Endometrial microvascular endothelial cells (primary cell): Measurements from ENCODE around the gene MCM5. TPM values are rescaled to one million over a fixed set of nuclear protein-coding genes. Genes with fewer than 3 reads are reported as not detected.

Experiments used
- in situ Hi-C: cut with HindIII; loops from 2 replicates; pipeline ENCODE4 v1.10.0; 2017; ENCODE audit warnings: low sequenced_read_pairs, low pct_unique_long_range_greater_than_20kb; ENCODE audit errors: inconsistent ontology term
- total RNA-seq: library from RNA; depleted of rRNA; stranded (reverse); fragments of >200 nt; gene quantifications from one replicate; pipeline ENCODE4 v1.2.3, GENCODE V29; 2015; ENCODE audit errors: inconsistent ontology term

Gene MCM5
- total RNA-seq, 1 donor from 2014 or later, result 188 TPM

DNA sequence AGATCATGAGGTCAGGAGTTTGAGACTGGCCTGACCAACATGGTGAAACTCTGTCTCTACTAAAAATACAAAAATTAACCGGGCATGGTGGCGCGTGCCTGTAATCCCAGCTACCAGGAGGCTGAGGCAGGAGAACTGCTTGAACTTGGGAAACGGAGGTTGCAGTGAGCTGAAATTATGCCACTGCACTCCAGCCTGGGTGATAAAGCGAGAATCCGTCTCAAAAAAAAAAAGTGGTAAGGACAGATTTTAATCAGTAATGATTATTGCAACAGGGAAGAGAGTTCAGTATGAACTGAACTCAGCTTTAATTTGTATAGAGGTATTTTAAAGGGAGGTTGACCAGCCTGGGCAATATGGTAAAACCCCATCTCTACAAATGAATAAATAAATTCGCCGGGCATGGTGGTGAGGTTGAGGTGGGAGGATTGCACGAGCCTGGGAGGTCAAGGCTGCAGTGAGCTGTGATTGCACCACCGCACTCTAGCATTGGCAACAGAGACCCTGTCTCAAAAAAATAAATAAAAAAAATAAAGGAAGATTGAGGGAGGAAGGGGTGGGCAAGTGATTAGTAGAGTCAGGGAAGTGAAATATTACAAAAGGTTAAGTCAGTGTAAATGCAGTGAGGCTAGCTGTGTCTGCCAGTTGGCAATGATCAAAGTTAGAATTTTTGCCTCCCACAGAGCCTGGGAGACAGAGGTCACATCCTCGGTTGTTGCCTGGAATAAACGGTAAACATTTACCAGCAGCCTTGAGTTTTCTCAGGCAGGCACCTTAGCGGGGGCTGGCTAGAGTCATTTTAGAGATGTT, 2.6 kb upstream of the MCM5 start:
- in situ Hi-C loops, result no loop called here

DNA sequence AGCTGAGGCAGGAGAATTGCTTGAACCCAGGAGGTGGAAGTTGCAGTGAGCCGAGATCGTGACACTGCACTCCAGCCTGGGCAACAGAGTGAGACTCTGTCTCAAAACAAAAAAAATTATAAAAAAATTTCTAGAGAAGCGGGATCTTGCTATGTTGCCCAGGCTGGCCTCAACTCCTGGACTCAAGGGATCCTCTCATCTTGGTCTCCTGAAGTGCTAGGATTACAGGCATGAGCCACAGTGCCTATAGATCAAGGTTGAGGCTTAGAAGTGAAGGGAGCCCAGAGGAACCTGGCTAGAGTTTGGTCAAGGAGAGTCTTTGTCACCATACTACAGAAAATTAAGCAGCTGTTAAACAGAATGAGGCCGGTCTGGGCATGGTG, 1.4 kb upstream of the MCM5 start:
- in situ Hi-C loops, result no loop called here

DNA sequence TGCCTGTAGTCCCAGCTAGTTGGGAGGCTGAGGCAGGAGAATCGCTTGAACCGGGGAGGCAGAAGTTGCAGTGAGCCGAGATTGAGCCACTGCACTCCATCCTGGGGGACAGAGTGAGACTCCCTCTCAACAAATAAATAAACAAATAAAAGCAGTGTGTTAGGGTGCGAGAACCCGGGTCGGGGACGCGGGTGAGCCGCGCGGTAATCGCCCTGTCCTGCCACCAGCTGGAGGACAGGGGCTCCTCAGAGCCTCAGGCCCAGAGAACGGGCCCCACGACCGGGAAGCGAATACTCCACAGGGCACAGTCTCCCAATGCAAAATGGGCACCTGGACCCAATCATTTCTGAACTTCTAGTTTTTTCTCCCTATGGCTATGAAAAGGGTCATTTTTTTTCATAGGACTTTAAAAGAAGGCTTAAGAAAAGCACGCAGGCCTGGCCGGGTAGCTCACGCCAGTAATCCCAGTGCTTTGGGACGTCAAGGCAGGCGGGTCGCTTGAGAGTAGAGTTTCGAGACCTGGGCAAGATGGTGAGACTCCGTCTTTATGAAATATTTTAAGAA, 744 bp upstream of the MCM5 start:
- in situ Hi-C loops, result no loop called here

DNA sequence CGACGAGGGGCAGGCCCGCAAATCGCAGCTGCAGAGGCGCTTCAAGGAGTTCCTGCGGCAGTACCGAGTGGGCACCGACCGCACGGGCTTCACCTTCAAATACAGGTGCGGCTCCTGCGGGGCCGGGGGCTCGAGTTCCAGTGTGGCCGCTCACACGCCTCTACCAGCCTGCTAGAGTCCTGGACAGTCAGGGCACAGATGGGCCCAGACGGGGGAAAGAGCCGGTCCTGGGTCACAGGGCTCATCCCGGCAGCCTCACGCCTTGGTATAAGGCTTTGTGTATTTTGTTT, 506 bp downstream of the MCM5 start:
- in situ Hi-C loops, result no loop called here

DNA sequence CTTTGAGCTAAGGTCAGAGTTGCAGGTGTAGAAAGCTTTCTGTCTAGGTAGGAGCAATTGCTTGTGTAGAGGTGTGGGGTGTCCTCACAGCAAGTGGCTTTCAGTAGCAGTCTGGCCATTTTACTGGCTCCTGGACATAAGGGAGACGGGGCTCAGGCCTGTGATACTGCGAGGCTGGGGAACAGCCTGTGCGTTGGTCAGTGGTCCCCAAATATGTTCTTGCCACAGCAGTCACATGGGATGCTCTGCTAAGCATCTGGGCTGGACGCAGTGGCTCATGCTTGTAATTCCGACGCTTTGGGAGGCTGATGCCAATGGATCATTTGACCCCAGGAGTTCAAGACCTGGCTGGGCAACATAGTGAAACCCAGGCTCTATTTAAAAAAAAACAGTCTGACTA, 1.9 kb downstream of the MCM5 start:
- in situ Hi-C loops, result no loop called here

DNA sequence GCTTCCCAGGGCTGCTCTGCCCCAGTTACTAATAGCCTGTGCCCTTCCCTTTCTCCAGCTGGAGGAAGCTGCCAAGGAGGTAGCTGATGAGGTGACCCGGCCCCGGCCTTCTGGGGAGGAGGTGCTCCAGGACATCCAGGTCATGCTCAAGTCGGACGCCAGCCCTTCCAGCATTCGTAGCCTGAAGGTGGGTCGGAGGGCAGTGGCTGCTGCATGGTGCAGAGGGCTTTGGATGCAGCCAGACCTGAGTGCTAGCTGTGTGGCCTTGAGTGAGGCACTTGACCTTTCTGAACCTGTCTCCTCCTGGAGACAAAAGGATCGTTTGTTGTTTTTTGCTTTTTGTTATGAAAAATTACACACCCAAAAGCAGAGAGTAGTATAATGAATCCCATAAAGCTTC, 3.4 kb downstream of the MCM5 start:
- in situ Hi-C loops, result no loop called here

DNA sequence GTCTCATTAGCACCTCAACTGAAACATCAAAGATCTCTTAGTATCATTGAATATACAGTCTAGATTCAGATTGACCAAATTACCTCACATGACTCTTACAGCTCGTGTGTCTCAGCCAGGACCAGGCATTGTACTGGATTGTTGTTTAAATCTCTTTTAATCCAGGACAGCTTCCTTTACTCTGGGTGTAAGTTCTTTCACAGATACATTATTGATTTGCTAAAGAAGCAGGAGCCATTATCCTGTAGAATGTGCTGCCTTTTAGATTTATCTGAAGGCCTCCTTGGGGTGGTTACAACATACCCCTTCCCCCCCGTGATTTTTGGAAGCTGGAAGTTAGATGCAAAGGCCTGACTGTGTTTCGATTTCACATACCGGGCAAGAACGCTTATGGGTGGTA, 4.2 kb downstream of the MCM5 start:
- in situ Hi-C loops, result no loop called here

DNA sequence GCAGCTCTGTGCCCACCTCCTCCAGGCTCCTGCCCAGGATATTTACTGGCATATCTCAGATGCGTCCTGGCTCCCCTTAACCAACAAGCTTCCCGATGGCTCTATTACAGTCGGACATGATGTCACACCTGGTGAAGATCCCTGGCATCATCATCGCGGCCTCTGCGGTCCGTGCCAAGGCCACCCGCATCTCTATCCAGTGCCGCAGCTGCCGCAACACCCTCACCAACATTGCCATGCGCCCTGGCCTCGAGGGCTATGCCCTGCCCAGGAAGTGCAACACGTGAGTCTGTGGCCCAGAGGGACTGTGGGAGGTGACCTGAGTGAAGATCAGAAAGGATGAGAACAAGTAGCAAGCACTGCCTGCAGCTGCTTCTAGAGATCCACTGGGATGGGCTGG, 6.5 kb downstream of the MCM5 start:
- in situ Hi-C loops, result no loop called here

DNA sequence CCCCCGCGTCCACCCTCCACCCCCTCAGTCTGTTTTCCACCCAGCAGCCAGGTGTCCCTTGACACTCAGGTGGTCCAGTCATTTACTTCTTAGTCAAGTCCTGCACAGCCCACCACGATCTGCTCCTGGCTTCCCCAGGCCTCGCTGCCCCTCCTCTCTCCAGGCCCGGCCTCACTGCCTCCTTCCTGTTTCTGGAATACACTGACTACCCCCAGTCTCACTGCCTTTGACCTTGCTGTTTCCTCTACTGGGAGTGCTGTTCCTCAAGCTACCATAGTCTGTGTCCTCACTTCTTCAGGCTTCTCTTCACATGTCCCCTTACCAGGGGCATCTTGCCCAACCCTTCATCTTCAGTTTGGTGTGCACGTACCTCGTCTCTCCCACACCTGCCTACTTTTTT, 7.4 kb downstream of the MCM5 start:
- in situ Hi-C loops, result no loop called here

DNA sequence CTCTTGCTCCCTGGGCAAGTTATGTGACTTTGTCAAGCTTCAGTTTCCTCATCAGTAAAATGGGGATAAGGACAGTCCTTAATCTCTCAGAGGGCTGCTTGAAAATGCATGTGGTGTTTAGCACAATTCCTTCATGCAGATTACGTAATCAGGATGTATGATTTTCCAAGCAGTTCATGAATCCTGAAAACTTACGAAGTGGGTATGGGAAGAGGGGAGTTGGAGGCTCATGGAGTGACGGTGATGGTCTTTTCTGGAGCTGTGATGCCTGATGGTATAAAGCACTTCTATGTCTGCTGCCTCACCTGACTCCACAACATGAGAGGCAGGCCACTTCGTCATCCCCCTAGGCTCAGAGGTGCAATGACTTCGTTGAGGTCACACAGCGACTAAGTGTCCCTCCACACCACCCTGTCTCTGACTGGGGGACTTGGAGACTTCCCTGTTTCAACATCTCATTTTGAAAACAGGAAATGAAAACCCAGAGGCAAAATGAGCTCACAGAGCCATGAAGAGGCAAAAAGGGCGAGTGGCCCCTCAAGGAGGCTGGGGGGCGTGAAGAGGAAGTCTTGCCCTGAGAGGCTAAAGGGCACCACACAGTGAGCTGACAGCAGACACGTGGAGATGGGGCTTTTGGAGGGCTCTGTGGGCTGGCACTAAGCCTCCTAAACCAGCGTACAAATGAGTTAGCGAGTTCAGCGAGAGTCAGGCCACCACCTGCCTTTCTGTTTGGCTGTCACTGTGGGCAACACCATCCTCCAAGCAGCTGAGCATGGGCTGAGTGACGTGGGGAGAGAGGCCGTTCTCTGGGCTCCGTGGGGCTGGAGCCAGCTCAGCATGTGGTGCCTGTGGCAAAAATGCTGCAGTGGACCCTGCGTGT, 10.1 kb downstream of the MCM5 start:
- in situ Hi-C loops, result no loop called here

DNA sequence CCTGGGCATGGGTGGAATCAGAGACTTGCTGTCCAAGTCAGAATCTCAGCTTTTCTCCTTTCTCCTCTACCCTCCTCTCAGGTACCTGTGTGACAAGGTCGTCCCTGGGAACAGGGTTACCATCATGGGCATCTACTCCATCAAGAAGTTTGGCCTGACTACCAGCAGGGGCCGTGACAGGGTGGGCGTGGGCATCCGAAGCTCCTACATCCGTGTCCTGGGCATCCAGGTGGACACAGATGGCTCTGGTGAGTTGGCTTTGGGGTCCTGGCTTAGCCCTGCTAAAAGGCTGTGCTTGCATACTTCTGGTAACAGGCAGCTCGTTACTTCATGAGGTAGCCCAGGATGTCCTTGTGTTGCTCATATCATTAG, 10.7 kb downstream of the MCM5 start:
- in situ Hi-C loops, result no loop called here

DNA sequence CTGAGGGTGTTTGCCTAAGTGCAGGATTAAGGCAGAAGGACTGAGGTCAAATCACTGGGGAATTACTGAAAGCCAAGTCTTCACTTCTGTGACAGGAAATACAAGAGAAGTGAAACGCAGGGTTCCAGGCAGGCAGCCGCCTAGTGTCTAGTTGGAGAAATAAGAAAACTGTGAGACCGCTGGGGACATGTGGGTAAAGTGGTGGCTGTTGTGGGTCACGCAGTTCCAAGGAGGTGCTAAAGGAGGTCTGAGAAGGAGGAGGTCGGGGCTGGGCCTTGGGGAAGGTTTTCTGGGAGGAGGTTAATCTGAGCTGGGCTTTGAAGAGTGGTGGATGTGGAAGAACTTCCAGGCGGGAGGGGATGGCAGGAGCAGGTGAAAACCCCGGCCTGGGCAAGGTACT, 11.2 kb downstream of the MCM5 start:
- in situ Hi-C loops, result no loop called here

DNA sequence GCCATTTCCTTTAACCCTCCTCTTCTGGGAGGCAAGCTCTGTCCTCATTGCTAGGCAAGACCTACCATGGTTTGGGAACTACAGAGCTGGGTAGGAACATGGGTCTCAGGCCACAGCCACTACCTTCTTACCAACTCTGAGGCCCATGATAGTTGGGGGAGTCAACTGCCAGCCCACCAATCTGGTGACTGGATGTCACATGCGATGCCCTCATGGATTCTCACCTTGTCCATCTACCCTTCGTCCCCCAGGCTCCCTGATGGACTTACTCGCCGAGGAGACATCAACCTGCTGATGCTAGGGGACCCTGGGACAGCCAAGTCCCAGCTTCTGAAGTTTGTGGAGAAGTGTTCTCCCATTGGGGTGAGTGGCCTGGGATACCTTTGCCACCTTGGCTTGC, 13.7 kb downstream of the MCM5 start:
- in situ Hi-C loops, result no loop called here

DNA sequence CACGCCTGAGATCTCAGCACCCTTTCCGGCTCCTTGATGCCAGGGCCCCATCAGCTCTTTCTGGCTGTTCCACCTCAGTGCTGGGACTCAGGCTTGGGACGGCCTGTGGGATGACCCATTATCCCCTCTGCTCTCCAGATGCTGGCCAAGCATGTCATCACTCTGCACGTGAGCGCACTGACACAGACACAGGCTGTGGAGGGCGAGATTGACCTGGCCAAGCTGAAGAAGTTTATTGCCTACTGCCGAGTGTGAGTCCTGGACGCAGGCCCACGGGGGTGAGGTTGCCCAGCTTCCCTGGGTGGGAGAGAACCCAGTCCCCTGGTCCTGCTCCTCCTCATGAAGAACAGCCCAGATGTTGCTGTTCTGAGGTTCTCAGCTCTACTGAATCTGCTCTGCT, 17.7 kb downstream of the MCM5 start:
- in situ Hi-C loops, result no loop called here

DNA sequence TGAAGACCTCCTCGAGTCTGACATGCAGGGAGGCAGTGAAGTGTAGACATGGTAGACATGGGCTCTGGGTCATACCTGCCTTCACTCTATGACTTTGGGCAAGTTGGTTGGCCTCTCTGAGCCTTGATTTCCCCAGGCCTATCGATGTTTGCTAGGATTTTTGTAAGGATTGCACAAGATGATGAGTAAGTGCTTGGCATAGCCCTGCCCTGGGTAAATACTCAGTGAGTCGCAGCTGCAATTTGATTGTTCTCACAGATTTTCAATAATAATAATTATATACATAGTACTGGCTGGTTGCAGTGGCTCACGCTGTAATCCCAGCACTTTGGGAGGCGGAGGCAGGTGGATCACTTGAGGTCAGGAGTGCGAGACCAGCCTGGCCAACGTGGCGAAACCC, 18.1 kb downstream of the MCM5 start:
- in situ Hi-C loops, result no loop called here

DNA sequence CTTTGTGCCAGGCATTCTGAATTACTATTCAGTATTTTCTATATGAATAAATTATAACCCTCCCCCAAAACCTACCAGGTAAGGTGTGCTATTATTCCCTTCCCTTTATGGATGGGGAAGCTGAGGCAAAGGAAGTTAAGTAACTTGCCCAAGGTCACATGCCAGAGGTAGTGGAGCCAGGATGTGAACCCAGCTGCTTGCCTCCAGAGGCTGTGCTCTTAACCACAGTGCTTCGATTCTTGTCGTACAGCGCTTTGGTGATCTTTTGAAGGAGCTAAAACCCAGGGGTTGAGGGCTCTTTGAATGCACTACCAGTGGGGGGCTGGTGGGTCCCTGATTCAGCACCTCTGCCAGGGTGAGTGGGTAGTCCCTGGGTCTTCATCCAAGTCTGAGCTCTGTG, 18.8 kb downstream of the MCM5 start:
- in situ Hi-C loops, result no loop called here

DNA sequence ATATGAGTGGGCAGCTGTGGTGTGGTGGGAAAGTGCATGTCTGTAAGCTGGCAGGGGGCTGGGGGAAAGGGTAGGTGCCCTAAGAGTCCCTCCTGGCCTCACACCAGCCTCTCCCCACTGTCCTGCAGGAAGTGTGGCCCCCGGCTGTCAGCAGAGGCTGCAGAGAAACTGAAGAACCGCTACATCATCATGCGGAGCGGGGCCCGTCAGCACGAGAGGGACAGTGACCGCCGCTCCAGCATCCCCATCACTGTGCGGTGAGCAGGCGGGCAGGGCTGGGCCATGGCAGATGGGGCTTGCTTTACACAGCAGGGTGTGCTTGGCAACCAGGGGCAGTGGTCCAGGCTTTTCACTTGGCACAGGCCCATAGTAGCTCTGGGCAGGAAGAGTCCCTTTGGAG, 19.8 kb downstream of the MCM5 start:
- in situ Hi-C loops, result no loop called here

DNA sequence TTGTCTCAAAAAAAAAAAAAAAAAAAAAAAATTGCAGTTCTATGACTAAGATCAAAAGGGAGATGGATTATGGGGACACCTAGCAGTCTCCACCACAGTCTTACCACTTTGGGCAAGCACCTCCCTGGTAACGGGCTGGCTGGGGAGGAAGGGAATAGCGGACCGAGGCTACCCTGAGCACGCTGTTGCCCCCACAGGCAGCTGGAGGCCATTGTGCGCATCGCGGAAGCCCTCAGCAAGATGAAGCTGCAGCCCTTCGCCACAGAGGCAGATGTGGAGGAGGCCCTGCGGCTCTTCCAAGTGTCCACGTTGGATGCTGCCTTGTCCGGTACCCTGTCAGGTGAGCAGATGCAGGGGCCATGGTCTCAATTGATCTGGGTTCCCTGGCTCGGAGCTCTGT, 21.2 kb downstream of the MCM5 start:
- in situ Hi-C loops, result no loop called here

DNA sequence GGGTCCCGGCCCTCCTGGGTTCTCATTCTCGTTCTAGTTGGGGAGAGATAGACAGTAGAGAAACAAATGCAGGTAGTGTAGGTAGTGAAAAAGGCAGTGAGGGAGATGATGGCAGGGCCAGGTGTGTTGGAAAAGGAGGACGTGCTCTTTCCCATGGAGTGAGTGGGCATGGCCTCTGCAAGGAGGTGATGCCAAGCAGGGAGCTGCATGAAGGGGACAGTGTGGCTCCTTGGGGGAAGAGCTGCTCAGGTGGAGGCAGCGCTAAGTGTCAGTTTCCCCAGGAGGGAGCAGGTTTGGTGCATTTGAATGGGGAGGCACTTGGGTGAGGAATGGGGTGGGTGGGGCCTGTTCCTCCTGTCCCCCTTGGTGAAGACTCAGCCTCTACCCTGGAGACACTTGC, 22.2 kb downstream of the MCM5 start:
- in situ Hi-C loops, result no loop called here

DNA sequence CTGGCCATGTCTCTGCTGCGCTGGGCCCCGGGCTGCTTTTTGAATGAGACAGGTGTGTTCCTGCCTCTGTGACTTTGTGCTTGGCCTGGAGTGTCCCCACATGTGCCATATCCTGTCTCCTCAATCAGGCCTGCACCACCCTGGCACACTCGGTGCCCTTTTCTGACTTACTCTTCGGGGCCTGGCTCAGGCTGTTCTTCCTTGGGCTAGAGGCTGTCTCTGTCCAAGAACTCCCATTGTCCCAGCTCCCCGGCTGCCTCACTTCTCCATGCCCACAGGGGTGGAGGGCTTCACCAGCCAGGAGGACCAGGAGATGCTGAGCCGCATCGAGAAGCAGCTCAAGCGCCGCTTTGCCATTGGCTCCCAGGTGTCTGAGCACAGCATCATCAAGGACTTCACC, 23.0 kb downstream of the MCM5 start:
- in situ Hi-C loops, result no loop called here
